HG02763 (cell line): ENCODE data around the gene HK1.

Experiments
- ATAC-seq: cut with Tn5 transposase; IDR thresholded peaks from one replicate; pipeline ENCODE4 v1.9.1; 2021; ENCODE audit warnings: mild to moderate bottlenecking, moderate library complexity; ENCODE audit not compliant: unreplicated experiment

HK1 gene

DNA sequence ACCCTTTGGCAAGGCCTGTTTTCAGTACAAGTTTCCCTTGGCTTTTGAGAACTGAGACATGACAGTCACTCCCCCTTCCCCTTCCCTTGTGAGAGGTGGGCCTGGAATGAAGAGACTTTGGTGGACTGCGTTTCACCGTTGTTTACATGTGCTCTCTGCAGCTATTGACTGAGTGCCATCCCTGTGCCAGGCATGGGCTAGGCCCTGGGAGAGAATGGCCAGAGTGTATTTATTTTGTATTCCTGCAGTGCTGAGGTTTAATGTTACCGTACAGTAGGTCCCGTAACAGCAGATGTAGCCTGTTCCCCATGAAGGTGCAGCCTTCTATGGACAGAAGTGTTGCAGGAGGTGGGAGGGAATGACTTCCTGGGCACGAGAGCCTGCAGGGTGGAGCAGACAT, 88.4 kb downstream of the HK1 start:
- no peak for ATAC-seq

GRCh38 chr10:69367469-69367868, 89.2 kb downstream of the HK1 start:
- ATAC-seq, result no peak

DNA sequence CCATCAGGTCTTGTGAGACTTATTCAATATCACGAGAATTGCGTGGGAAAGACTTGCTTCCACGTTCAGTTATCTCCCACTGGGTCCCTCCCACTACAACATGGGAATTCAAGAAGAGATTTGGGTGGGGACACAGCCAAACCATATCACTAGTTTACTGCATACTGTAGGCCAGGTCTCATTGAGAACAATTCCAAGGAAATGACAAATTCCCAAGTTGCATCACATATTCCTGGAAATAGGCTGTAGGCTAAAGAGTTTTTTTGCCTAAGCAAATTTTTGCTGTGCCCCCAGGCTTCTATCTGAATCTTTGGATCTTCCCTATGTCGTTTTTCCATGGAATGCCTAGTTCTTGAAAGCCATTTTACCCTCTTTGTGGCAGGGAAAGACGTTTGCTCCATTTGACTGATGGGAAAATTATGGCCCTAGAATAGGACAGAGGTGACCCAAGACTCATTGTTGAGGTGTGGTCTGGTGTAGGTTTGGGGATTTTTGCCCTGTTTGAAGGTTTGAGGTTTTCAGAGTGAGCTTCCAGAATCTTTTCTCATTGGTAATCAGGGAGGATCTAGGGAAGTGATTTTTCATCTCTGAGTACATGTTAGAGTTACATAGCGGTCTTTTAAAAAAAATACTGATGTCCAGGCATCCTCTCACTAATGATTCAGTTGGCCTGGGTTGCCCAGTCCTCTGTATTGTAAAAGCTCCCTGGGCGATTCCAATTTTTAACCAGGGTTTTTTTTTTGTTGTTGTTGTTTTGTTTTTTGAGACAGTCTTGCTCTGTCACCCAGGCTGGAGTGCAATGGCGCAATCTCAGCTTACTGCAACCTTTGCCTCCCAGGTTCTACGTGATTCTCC, 94.1 kb downstream of the HK1 start:
- ATAC-seq, result no peak

GRCh38 chr10:69374242-69374641, 95.9 kb downstream of the HK1 start:
- ATAC-seq, result no peak

DNA sequence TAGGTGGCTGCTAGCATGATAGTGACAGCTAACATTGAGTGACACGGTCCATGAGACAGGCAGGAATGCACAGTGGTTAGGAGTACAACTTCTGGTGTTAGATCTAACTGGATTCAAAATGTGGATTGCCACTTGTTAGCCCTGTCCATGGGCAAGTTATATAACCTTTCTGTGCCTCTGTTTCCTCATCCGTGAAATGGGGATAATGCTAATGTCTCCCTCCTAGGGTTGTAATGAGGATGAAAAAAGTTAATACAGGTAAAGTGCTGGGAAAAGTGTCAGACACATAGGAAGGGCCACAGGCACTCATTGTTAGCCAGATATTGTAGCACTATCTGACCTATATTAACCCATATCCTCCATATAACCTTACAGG, 96.6 kb downstream of the HK1 start:
- no peak for ATAC-seq

- ATAC-seq, result no peak
Observed at GRCh38 chr10:69375307-69376151, 97.2 kb downstream of the HK1 start.

- ATAC-seq, result no peak
Observed at GRCh38 chr10:69376662-69377061, 98.4 kb downstream of the HK1 start.

GRCh38 chr10:69377191-69377590, 98.9 kb downstream of the HK1 start:
- ATAC-seq, result no peak

DNA sequence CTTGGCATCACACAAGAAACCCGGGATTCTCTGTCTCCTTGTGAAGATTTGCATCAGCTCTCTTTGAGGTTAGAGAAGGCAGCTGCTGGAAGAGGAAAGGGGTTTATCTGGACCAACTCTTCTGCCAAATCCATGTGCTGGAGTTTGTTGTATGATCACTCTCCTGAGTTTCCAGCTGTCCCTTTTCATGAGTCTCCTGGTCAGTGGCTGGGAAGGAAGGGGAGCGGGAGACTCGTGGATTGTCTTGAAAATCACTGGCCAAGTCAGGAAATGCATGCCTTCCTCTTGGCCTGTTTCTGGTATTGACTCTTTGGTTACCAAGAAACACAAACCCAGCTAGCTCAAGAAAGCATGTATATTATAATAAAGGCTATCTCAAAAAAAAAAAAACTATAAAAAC, 99.6 kb downstream of the HK1 start:
- ATAC-seq, result no peak

GRCh38 chr10:69379800-69380199, 101.5 kb downstream of the HK1 start:
- no peak for ATAC-seq

GRCh38 chr10:69382382-69383117, 104.3 kb downstream of the HK1 start:
- no peak for ATAC-seq

GRCh38 chr10:69383558-69383957, 105.3 kb downstream of the HK1 start:
- ATAC-seq, result no peak

DNA sequence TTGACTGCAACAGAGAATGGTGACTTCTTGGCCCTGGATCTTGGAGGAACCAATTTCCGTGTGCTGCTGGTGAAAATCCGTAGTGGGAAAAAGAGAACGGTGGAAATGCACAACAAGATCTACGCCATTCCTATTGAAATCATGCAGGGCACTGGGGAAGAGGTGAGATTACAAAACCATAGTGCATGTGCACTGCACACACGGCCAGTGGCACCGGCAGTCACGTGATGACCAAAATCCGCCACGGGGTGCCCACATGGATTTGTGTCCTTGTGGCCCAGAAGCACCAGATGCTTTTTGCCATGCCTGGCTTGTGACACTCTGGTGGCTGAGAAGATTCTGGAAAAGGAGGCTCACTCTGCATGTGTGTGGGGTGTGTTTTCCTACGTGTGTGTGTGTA, 106.0 kb downstream of the HK1 start:
- no peak for ATAC-seq

GRCh38 chr10:69385454-69386350, 107.4 kb downstream of the HK1 start:
- no peak for ATAC-seq

DNA sequence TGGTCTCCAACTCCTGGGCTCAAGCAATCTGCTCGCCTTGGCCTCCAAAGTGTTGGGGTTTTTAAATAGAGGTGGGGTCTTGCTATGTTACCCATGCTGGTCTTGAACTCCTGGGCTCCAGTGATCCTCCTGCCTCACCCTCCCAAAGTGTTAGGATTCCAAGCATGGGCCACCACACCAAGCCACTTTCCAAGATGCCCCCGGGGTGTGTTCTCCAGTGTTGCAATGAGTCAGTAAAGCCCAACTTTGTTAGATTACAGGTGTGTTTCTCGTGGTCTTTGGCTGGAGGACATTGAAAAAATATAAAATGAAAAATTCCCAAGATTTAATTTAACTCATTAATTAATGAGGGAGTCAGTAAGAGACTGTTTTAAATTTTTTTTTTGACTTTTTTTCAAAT, 109.2 kb downstream of the HK1 start:
- no peak for ATAC-seq

GRCh38 chr10:69388488-69388887, 110.2 kb downstream of the HK1 start:
- ATAC-seq, result no peak

GRCh38 chr10:69389827-69390490, 111.7 kb downstream of the HK1 start:
- ATAC-seq, result no peak

DNA sequence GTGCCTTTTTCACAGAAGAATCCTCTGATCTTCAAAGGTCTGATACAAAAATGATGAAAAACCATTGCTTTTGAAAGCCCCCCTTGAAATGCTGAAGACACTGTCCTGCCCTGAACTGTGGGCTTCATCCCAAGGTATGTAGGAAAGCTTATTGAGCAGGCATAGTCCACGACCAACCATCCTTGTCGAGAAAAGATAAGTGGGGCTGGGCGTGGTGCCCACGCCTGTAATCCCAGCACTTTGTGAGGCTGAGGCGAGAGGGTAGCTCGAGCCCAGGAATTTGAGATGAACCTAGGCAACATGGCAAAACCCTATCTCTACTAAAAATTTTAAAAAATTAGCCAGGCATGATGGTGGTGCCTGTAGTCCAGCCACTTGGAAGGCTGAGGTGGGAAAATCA, 112.9 kb downstream of the HK1 start:
- ATAC-seq, result no peak

DNA sequence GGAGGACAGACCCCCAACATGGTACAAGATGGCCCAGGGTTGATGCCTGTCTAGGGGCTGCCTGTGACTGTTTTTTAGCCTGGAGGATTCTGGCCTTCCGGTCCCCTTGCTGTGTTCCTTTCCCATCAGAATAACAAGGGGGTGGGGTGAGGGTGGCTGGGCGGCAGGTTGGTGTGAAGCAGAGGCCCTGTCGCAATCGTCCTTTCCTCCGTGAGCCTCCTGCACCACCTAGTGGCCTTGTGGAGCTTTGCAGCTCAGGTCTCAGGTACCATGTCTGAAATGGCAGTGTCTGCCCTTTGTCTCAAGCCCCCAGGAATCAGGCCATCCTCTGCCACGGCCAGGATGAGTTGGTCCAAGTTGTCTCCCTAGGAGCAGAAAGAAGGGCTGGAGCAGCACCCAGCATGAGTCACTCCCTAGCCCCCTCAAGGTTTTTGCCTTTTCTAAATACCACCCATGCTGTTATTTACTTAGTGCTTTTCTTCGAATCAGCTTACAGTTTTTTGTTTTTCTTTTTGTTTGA, 114.2 kb downstream of the HK1 start:
- no peak for ATAC-seq

DNA sequence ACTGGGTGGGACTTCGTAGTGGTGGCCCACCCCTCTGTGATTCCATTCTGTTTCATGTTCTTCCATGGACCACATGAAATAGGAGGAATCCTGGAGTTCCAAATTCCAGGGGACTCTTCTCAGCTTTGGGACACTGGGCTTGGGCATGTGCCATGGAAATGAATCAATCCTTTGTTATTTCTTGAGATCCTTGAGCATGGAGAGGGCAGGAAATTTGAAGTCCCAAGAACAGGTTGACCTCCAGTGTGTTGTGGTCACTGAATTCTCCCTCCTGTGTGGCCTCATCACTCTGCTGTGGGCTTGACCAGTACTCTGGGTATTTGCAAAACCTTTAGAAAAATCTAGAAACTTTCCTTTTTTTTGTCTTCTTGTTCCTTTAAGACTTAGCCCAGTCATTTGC, 115.7 kb downstream of the HK1 start:
- ATAC-seq, result no peak
